Parathyroid adenoma (tissue), 2 donors: ENCODE results near the gene BLCAP.

Source experiments
- H2AFZ ChIP-seq: fragments of 300-600 bp; sonication (generic); one replicate; pipeline ENCODE4 v1.7.0; 2017; ENCODE audit warnings: antibody characterized with exemption, mild to moderate bottlenecking
- H3K27ac ChIP-seq: fragments of 300-600 bp; sonication (generic); one replicate; pipeline ENCODE4 v1.7.0; 2017
- H3K27me3 ChIP-seq: fragments of 300-600 bp; sonication (generic); one replicate; pipeline ENCODE4 v1.7.0; 2017; ENCODE audit warnings: low read length; ENCODE audit not compliant: control insufficient read depth, insufficient read depth
- H3K36me3 ChIP-seq: fragments of 300-600 bp; sonication (generic); one replicate; pipeline ENCODE4 v1.7.0; 2017; ENCODE audit warnings: low read length; ENCODE audit not compliant: control insufficient read depth, insufficient read depth
- H3K4me1 ChIP-seq: fragments of 300-600 bp; sonication (generic); one replicate; pipeline ENCODE4 v1.7.0; 2017; ENCODE audit warnings: control low read depth
- H3K4me2 ChIP-seq: fragments of 300-600 bp; sonication (generic); one replicate; pipeline ENCODE4 v1.7.0; 2017; ENCODE audit warnings: low read length
- H3K4me3 ChIP-seq: fragments of 300-600 bp; sonication (generic); one replicate; pipeline ENCODE4 v1.7.0; 2017; ENCODE audit warnings: low read depth, low read length
- H3K79me2 ChIP-seq: fragments of 300-600 bp; sonication (generic); one replicate; pipeline ENCODE4 v1.7.0; 2017; ENCODE audit warnings: control low read depth
- H3K9ac ChIP-seq: fragments of 300-600 bp; sonication (generic); one replicate; pipeline ENCODE4 v1.7.0; 2017; ENCODE audit warnings: mild to moderate bottlenecking
- H3K9me3 ChIP-seq: fragments of 300-600 bp; sonication (generic); one replicate; pipeline ENCODE4 v1.7.0; 2017; ENCODE audit warnings: low read length; ENCODE audit not compliant: control insufficient read depth
- CTCF ChIP-seq: fragments of 300-600 bp; sonication (generic); IDR thresholded peaks from one replicate; pipeline ENCODE4 v1.7.0; 2017; ENCODE audit warnings: antibody characterized with exemption, mild to moderate bottlenecking
- donor health status: primary hyperparathyroidism.

BLCAP gene

GRCh38 chr20:37518059-37518458 is 9.6 kb downstream of the BLCAP start:
- Histone ChIP-seq H3K9ac (no peak overlapping the region), H3K27me3 (no peaks in the 10 kb centered on the region), H2AFZ (no peak overlapping the region), H3K4me3 (no peak overlapping the region), H3K4me1 (no peaks in the 10 kb centered on the region), H3K27ac (no peak overlapping the region), H3K36me3 (no peaks in the 10 kb centered on the region), H3K9me3 (no peaks in the 10 kb centered on the region), H3K79me2 (peaks cover 32% of the 10 kb centered on the region), H3K4me2 (no peak overlapping the region)
- TF ChIP-seq CTCF: no peak

DNA sequence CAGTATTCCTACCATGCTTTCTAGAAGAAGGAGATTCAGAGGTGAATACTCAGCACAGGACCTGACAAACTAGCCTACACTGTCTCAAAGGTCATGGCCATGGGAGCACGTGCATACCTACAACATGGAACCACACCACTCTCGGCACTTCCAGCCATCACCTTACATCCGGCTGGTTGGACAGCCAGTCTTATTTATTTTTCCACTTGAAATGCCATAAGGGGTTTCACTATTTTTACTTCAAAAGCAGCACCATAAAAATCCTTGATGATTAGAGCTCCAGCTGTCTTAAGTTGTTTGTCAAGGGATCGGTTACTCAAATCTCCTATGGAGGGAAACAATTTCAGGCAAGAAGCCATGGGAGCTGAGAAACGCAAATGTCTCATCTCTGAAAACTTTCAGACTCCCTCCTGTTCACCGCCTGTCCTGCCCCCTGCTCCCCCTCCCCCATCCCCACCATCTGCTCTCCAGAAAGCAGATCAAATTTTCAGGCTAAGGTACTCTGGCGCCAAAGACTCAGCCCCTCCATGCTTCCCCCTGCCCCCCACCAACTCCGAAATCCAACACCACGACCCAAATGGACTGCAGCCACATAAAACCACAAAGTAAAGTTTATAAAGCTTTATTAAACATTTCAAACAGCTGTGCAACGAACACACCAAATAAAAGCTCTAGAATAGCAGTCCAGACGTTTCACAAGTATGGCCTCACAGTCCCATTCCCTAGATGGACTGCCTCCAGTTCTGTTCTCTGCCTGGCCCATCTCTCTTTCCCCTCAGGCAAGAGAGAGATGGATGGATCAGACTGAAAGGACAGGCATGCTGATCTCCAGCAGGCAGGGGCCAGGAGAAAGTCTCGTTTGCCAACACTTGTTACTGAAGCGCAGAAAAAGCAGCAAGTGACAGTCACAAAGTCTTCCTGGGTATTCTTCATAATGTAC is 10.6 kb downstream of the BLCAP start:
- Histone ChIP-seq H3K9ac (no peak overlapping the region), H3K36me3 (no peaks in the 10 kb centered on the region), H3K9me3 (no peaks in the 10 kb centered on the region), H3K4me2 (no peak overlapping the region), H3K4me3 (no peak overlapping the region), H2AFZ (no peak overlapping the region), H3K27me3 (no peaks in the 10 kb centered on the region), H3K27ac (no peak overlapping the region), H3K79me2 (peaks cover 32% of the 10 kb centered on the region), H3K4me1 (no peaks in the 10 kb centered on the region)
- TF ChIP-seq CTCF: no peak

DNA sequence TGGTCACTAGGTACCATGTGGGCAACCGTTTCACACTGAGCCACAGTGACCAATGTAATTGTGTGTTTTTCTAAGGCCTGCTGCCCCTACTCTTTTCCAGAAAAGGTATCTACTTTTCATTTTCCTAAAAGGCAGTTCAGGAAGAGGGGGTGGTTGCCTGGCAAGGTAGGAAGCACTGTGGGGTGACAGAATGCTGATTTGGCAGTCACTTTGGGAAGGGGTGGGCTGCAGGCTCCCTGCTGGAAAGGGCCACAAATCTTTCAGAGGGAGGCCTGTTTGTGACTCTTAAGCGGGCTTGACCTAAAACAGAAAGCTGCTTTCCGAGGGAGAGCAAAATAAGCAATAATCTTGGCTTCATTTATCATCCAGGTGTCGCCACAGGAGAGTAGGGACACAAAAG is 11.8 kb downstream of the BLCAP start:
- TF ChIP-seq CTCF: no peak
- Histone ChIP-seq H3K9me3 (no peaks in the 10 kb centered on the region), H3K36me3 (no peaks in the 10 kb centered on the region), H3K4me3 (no peak overlapping the region), H3K4me2 (no peak overlapping the region), H3K4me1 (no peaks in the 10 kb centered on the region), H3K79me2 (peaks cover 24% of the 10 kb centered on the region), H3K9ac (no peak overlapping the region), H3K27me3 (no peaks in the 10 kb centered on the region), H2AFZ (no peak overlapping the region), H3K27ac (no peak overlapping the region)

DNA sequence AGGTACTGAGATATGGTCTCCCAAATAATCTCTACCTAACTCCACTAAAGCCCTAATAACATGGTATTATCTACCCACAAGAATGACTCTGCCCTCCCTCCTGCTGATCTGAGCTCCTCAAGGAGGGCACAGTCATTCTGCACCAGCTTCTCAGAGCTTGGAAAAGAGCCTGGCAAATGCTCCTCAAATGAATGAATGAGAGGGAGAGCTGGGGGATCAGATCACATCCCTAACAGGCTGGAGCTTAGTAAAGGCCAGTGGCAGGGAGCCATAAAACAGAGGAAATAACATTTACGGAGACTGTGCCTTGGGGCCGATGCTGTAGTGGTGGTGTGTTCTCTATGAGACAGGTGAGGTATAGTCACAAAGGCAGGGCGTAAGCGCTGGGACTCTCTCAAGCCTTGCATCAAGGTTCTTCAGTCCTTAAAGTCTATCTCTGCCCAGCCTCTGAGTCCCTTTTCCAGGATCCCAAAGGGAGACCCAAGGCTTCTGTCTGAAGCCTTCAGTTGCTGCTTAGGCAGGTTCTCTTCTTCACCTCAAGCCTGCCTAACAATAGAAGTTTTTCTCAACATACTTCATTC is 13.8 kb downstream of the BLCAP start:
- Histone ChIP-seq H3K4me1 (no peaks in the 10 kb centered on the region), H3K27ac (no peak overlapping the region), H2AFZ (no peak overlapping the region), H3K4me3 (no peak overlapping the region), H3K36me3 (no peaks in the 10 kb centered on the region), H3K9ac (no peak overlapping the region), H3K4me2 (no peak overlapping the region), H3K27me3 (no peaks in the 10 kb centered on the region), H3K79me2 (peaks cover 14% of the 10 kb centered on the region), H3K9me3 (no peaks in the 10 kb centered on the region)
- TF ChIP-seq CTCF: no peak
